Measurements from ENCODE around the gene CALN1.

CALN1 gene

GRCh38 chr7:72404743-72405142 is 7.4 kb downstream of the CALN1 start (continued):
- TF ChIP-seq ZNF398 (tag by site-specific recombination; IDR thresholded peaks at IDR 0.05) (no peak), KLF17 (tag by site-specific recombination; IDR thresholded peaks at IDR 0.05) (no peak), SCRT2 (tag by site-specific recombination; IDR thresholded peaks at IDR 0.05) (no peak), ZNF707 (tag by site-specific recombination; IDR thresholded peaks at IDR 0.05) (no peak), PATZ1 (tag by site-specific recombination; IDR thresholded peaks at IDR 0.05) (no peak), ZNF221 (tag by site-specific recombination; IDR thresholded peaks at IDR 0.05; ENCODE audit: borderline replicate concordance) (no peak), ZNF558 (tag by site-specific recombination; IDR thresholded peaks at IDR 0.05) (no peak)

GRCh38 chr7:72403458-72404076 is 8.6 kb downstream of the CALN1 start:
- no peaks in the 10 kb centered on the region for H3K4me1 ChIP-seq (ENCODE audit: control insufficient read depth, insufficient read depth, low read length)
- no peak overlapping the region for H3K27ac ChIP-seq (ENCODE audit: extremely low read depth, low read depth, low read length)
- no peak overlapping the region for H3K4me3 ChIP-seq (ENCODE audit: low read depth, low read length)
- POLR2A ChIA-PET, result no interaction called here
- CTCF ChIA-PET, result no interaction called here
- no peaks in the 10 kb centered on the region for H3K36me3 ChIP-seq (ENCODE audit: control insufficient read depth in 2 of 2, insufficient read depth in 1 of 2, low read length in 2 of 2)
- TF ChIP-seq ZBTB49 (tag by site-specific recombination; IDR thresholded peaks at IDR 0.05; ENCODE audit: low read depth) (no peak), ZNF19 (tag by site-specific recombination; IDR thresholded peaks at IDR 0.05; ENCODE audit: low read depth) (no peak), ZNF677 (tag by site-specific recombination; IDR thresholded peaks at IDR 0.05) (no peak), PRDM2 (tag by site-specific recombination; IDR thresholded peaks at IDR 0.05; ENCODE audit: borderline replicate concordance) (no peak), KLF9 (tag by site-specific recombination; IDR thresholded peaks at IDR 0.05; ENCODE audit: low read depth) (no peak), MYNN (tag by site-specific recombination; IDR thresholded peaks at IDR 0.05; ENCODE audit: borderline replicate concordance) (no peak), BCL11A (tag by site-specific recombination; IDR thresholded peaks at IDR 0.05; ENCODE audit: low read depth) (no peak), ZFP37 (tag by site-specific recombination; IDR thresholded peaks at IDR 0.05) (no peak), ZNF843 (tag by site-specific recombination; IDR thresholded peaks at IDR 0.05) (no peak), ZXDB (tag by site-specific recombination; IDR thresholded peaks at IDR 0.05) (no peak), WT1 (tag by site-specific recombination; IDR thresholded peaks at IDR 0.05) (no peak), BCL11B (tag by site-specific recombination; IDR thresholded peaks at IDR 0.05; ENCODE audit: low read depth) (no peak), ATF2 (tag by site-specific recombination; IDR thresholded peaks at IDR 0.05; ENCODE audit: low read depth) (no peak), ZNF121 (tag by site-specific recombination; IDR thresholded peaks at IDR 0.05) (no peak)
- no peaks in the 10 kb centered on the region for H3K9me3 ChIP-seq (ENCODE audit: control insufficient read depth, insufficient read depth, low read depth, low read length)
